ENCODE data around the gene TMPRSS7.

Gene TMPRSS7

DNA sequence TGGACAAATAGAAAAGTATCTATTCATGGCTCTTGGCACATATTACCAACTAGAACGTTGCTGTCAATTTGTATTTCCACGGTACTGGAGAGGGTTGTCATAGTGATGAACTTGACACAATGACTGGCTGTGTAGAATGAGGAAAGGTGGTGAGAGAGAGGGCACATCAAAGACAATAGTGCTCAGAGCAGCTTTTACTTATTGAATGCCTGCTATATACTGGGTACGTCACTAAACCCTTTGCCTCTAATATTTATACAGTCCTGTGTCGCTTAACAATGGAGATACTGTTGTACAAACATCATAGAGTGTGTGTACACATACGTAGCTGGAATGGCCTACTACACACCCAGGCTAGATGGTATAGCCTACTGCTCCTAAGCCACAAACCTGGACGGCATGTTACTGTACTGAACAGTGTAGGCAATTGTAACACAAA is 8.3 kb downstream of the TMPRSS7 start:
- Histone ChIP-seq H3K4me1 (ENCODE audit: insufficient read depth, insufficient read length) (no peaks in the 10 kb centered on the region), H3K27me3 (ENCODE audit: insufficient read depth, insufficient read length) (no peaks in the 10 kb centered on the region), H3K9me3 (ENCODE audit: insufficient read depth, low read length) (no peaks in the 10 kb centered on the region), H3K36me3 (ENCODE audit: insufficient read depth, insufficient read length, low read length) (no peaks in the 10 kb centered on the region), H3K4me3 (ENCODE audit: insufficient read length, low read depth) (no peak overlapping the region), H3K9ac (ENCODE audit: insufficient read length, low read depth) (no peak overlapping the region)
- TF ChIP-seq YY1 (IDR thresholded peaks at IDR 0.05; ENCODE audit: insufficient read depth, insufficient read length) = no peak
- TF ChIP-seq SUZ12 (IDR thresholded peaks at IDR 0.05; ENCODE audit: extremely low read depth, insufficient read depth, insufficient read length) = no peak
- no peak for TF ChIP-seq ZNF274 (IDR thresholded peaks at IDR 0.05; ENCODE audit: low read depth, low read length)
- DNase-seq (ENCODE audit: low read depth, low spot score) = no peak

DNA sequence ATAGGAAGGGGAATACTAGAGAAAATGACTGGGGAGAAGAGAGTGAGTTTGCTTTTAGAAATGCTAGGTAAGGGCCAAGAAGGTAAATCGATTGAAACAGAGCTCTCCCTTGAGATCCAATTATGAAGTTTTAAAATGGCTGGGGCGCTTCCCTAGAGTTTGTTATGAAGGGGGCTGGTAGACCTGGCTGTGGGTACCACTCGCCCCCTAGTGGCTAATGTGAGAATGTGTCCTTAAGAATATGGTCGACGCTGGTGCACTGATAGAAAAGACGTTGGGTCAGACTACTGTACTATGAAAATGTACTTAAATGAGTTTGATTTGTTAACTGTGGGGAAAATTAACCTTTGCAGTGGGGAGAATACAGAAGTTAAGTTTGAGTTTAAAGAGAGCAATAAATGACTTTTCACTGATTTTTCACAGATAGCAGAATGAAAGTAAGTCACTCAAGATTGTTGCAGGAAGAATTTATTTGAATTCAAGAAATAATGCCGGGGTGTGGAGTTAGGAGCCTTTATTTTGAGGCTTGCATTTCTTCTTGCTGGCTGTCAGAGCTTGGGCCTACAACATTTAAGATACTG is 9.2 kb downstream of the TMPRSS7 start:
- peak; percentile 36 for DNase-seq (ENCODE audit: low read depth, low spot score)
- Histone ChIP-seq H3K4me1 (ENCODE audit: insufficient read depth, insufficient read length) (no peaks in the 10 kb centered on the region), H3K4me3 (ENCODE audit: insufficient read length, low read depth) (no peak overlapping the region), H3K36me3 (ENCODE audit: insufficient read depth, insufficient read length, low read length) (no peaks in the 10 kb centered on the region), H3K9ac (ENCODE audit: insufficient read length, low read depth) (no peak overlapping the region), H3K27me3 (ENCODE audit: insufficient read depth, insufficient read length) (no peaks in the 10 kb centered on the region), H3K9me3 (ENCODE audit: insufficient read depth, low read length) (no peaks in the 10 kb centered on the region)
- no peak for TF ChIP-seq ZNF274 (IDR thresholded peaks at IDR 0.05; ENCODE audit: low read depth, low read length)
- no peak for TF ChIP-seq YY1 (IDR thresholded peaks at IDR 0.05; ENCODE audit: insufficient read depth, insufficient read length)
- TF ChIP-seq SUZ12 (IDR thresholded peaks at IDR 0.05; ENCODE audit: extremely low read depth, insufficient read depth, insufficient read length) = no peak

DNA sequence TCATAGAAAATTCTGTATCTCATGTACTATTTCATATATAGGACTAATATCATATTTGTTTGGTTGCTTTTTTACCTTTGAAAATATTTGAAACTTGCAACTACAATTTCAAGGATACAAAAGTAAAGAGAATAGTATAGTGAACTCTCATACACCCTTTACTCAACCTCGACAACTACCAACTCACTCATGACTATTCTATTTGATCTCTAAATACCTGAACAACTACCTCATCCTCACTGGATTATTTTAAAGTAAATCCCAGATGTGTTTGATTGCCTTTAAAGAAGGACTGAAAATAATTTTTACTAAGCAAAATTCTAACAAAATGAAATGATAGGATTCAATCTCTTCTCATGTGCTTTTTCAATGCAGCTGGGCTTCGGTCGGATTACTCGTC is 12.1 kb downstream of the TMPRSS7 start:
- TF ChIP-seq ZNF274 (IDR thresholded peaks at IDR 0.05; ENCODE audit: low read depth, low read length) (no peak), YY1 (IDR thresholded peaks at IDR 0.05; ENCODE audit: insufficient read depth, insufficient read length) (no peak), SUZ12 (IDR thresholded peaks at IDR 0.05; ENCODE audit: extremely low read depth, insufficient read depth, insufficient read length) (no peak)
- H3K9ac ChIP-seq (ENCODE audit: insufficient read length, low read depth) = no peak overlapping the region
- no peaks in the 10 kb centered on the region for H3K4me1 ChIP-seq (ENCODE audit: insufficient read depth, insufficient read length)
- no peaks in the 10 kb centered on the region for H3K9me3 ChIP-seq (ENCODE audit: insufficient read depth, low read length)
- no peaks in the 10 kb centered on the region for H3K36me3 ChIP-seq (ENCODE audit: insufficient read depth, insufficient read length, low read length)
- H3K27me3 ChIP-seq (ENCODE audit: insufficient read depth, insufficient read length) = no peaks in the 10 kb centered on the region
- no peak overlapping the region for H3K4me3 ChIP-seq (ENCODE audit: insufficient read length, low read depth)
- no peak for DNase-seq (ENCODE audit: low read depth, low spot score)

DNA sequence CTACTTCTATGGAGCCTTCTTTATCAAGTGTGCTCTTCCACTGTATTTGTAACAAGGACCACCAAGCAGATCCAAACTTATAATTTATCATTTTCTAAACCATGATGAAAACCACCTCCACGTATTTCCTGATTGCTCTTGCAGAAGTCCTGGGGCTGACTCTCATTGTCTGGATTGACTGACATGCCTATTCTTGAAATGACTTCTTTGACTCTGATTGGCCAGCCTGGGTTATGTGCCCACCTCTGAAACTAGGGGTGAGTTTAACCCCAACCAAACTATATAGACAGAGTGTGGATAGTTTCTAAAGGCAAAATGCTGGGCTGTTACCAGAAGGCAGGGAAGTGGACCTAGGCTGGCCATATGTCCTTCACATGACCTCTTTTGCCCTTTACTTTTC is 12.7 kb downstream of the TMPRSS7 start:
- Histone ChIP-seq H3K4me3 (ENCODE audit: insufficient read length, low read depth) (no peak overlapping the region), H3K27me3 (ENCODE audit: insufficient read depth, insufficient read length) (no peaks in the 10 kb centered on the region), H3K9me3 (ENCODE audit: insufficient read depth, low read length) (no peaks in the 10 kb centered on the region), H3K9ac (ENCODE audit: insufficient read length, low read depth) (no peak overlapping the region), H3K36me3 (ENCODE audit: insufficient read depth, insufficient read length, low read length) (no peaks in the 10 kb centered on the region), H3K4me1 (ENCODE audit: insufficient read depth, insufficient read length) (no peaks in the 10 kb centered on the region)
- no peak for DNase-seq (ENCODE audit: low read depth, low spot score)
- TF ChIP-seq SUZ12 (IDR thresholded peaks at IDR 0.05; ENCODE audit: extremely low read depth, insufficient read depth, insufficient read length) (no peak), ZNF274 (IDR thresholded peaks at IDR 0.05; ENCODE audit: low read depth, low read length) (no peak), YY1 (IDR thresholded peaks at IDR 0.05; ENCODE audit: insufficient read depth, insufficient read length) (no peak)

DNA sequence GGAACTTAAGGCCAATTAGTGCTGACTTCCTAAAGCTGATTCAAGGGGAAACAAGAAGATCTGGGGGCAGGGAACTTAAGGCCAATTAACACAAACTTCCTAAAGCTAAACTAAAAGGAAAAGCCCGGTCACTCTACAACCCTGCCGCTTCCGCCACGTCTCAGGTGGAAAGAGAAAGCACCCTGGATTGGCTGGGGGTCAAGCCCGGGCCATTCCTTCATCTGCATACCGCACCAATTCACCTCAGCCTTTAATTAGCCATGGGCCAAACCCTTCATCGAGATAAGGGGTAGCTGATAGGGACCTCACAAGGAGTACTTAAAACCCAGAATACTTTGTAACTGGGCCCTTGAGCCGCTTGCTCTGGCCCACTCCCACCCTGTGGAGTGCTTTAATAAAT is 14.4 kb downstream of the TMPRSS7 start:
- Histone ChIP-seq H3K4me1 (ENCODE audit: insufficient read depth, insufficient read length) (no peaks in the 10 kb centered on the region), H3K9ac (ENCODE audit: insufficient read length, low read depth) (no peak overlapping the region), H3K27me3 (ENCODE audit: insufficient read depth, insufficient read length) (no peaks in the 10 kb centered on the region), H3K9me3 (ENCODE audit: insufficient read depth, low read length) (no peaks in the 10 kb centered on the region), H3K4me3 (ENCODE audit: insufficient read length, low read depth) (no peak overlapping the region), H3K36me3 (ENCODE audit: insufficient read depth, insufficient read length, low read length) (no peaks in the 10 kb centered on the region)
- TF ChIP-seq YY1 (IDR thresholded peaks at IDR 0.05; ENCODE audit: insufficient read depth, insufficient read length) = no peak
- TF ChIP-seq ZNF274 (IDR thresholded peaks at IDR 0.05; ENCODE audit: low read depth, low read length) = no peak
- TF ChIP-seq SUZ12 (IDR thresholded peaks at IDR 0.05; ENCODE audit: extremely low read depth, insufficient read depth, insufficient read length) = no peak
- DNase-seq (ENCODE audit: low read depth, low spot score) = no peak

DNA sequence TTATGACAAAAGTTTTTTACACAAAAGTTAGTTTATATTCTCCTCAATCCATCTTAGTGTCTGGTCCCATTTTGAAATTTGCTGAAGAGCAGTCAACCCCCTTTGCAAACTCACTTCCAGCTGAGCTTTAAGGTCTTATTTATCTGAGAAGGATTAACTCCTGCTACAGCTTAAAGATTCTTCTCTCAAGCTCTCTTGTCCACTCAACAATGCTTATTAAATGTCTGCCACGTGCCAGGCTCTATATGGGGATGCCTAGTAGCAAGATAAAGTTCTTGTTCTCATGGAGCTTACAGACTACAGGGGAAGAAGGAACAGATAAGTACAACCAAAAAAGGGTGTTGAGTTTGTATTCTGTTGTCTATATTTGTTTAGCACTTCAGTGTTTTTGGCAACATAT is 18.7 kb downstream of the TMPRSS7 start:
- Histone ChIP-seq H3K27me3 (ENCODE audit: insufficient read depth, insufficient read length) (no peaks in the 10 kb centered on the region), H3K36me3 (ENCODE audit: insufficient read depth, insufficient read length, low read length) (no peaks in the 10 kb centered on the region), H3K9me3 (ENCODE audit: insufficient read depth, low read length) (no peaks in the 10 kb centered on the region), H3K4me1 (ENCODE audit: insufficient read depth, insufficient read length) (no peaks in the 10 kb centered on the region), H3K9ac (ENCODE audit: insufficient read length, low read depth) (no peak overlapping the region), H3K4me3 (ENCODE audit: insufficient read length, low read depth) (no peak overlapping the region)
- no peak for DNase-seq (ENCODE audit: low read depth, low spot score)
- TF ChIP-seq YY1 (IDR thresholded peaks at IDR 0.05; ENCODE audit: insufficient read depth, insufficient read length) (no peak), ZNF274 (IDR thresholded peaks at IDR 0.05; ENCODE audit: low read depth, low read length) (no peak), SUZ12 (IDR thresholded peaks at IDR 0.05; ENCODE audit: extremely low read depth, insufficient read depth, insufficient read length) (no peak)

DNA sequence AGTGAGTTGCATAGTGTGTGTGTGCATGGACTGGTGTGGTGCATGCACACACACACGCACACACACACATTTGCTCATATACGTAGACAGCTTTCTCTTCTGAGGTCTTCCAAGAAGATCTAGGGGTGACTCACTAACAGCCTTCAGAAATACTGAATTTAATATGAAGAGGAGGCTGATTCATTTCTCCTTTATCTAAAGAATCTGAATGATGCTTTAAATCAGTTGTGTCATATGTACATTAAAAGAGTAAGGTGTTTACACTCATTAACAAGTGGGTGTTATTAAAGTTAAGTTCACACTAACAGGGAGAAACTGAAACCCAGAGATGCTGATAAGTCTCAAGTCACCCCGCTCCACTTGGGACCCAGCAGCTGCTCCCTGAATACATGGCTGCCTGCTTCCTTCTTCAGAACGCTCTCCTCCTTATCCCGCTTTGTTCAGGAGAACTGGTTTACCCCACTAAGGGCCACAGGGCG is 22.0 kb downstream of the TMPRSS7 start:
- TF ChIP-seq YY1 (IDR thresholded peaks at IDR 0.05; ENCODE audit: insufficient read depth, insufficient read length) (no peak), ZNF274 (IDR thresholded peaks at IDR 0.05; ENCODE audit: low read depth, low read length) (no peak), SUZ12 (IDR thresholded peaks at IDR 0.05; ENCODE audit: extremely low read depth, insufficient read depth, insufficient read length) (no peak)
- DNase-seq (ENCODE audit: low read depth, low spot score) = no peak
- Histone ChIP-seq H3K9ac (ENCODE audit: insufficient read length, low read depth) (no peak overlapping the region), H3K36me3 (ENCODE audit: insufficient read depth, insufficient read length, low read length) (no peaks in the 10 kb centered on the region), H3K4me1 (ENCODE audit: insufficient read depth, insufficient read length) (no peaks in the 10 kb centered on the region), H3K27me3 (ENCODE audit: insufficient read depth, insufficient read length) (no peaks in the 10 kb centered on the region), H3K9me3 (ENCODE audit: insufficient read depth, low read length) (no peaks in the 10 kb centered on the region), H3K4me3 (ENCODE audit: insufficient read length, low read depth) (no peak overlapping the region)

All from NT2/D1 (cell line).